Breast epithelium (tissue), 3 donors: ENCODE measurements around the gene CGB3.

Source experiments
- POLR2A ChIP-seq: fragments of 450-650 bp; IDR thresholded peaks from one replicate; pipeline ENCODE4 v1.6.1; 2016; ENCODE audit warnings: antibody characterized with exemption, mild to moderate bottlenecking, moderate library complexity
- TF ChIP-seq, protein P1 (sequence below), 3 donors: fragments of 450-650 bp; IDR thresholded peaks; one replicate each; pipeline ENCODE4 v1.5.1; 2016 to 2017; ENCODE audit warnings: antibody characterized with exemption in 3 of 3, mild to moderate bottlenecking in 3 of 3, moderate library complexity in 3 of 3

DNA sequence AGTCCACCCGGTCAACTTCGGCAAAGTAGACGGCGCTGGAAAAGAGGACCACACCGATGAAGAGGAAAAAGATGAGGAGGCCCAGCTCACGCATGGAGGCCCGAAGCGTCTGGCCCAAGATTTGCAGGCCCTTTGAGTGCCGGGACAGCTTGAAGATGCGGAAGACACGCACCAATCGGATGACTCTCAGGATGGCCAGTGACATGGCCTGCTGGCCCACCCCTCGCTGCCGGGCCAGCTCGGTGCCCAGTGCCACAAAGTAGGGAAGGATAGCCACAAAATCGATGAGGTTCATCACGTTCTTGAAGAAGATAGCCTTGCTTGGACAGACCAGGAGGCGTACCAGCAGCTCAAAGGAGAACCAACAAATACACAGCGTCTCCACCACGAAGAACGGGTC, 46.3 kb upstream of the CGB3 start:
- TF ChIP-seq, protein P1, sequence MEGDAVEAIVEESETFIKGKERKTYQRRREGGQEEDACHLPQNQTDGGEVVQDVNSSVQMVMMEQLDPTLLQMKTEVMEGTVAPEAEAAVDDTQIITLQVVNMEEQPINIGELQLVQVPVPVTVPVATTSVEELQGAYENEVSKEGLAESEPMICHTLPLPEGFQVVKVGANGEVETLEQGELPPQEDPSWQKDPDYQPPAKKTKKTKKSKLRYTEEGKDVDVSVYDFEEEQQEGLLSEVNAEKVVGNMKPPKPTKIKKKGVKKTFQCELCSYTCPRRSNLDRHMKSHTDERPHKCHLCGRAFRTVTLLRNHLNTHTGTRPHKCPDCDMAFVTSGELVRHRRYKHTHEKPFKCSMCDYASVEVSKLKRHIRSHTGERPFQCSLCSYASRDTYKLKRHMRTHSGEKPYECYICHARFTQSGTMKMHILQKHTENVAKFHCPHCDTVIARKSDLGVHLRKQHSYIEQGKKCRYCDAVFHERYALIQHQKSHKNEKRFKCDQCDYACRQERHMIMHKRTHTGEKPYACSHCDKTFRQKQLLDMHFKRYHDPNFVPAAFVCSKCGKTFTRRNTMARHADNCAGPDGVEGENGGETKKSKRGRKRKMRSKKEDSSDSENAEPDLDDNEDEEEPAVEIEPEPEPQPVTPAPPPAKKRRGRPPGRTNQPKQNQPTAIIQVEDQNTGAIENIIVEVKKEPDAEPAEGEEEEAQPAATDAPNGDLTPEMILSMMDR (IDR thresholded peaks at IDR 0.05) = no peak
- no peak for TF ChIP-seq POLR2A
